ENCODE results near the gene DPYSL3. TPM values are rescaled to one million over a fixed set of nuclear protein-coding genes. Genes with fewer than 3 reads are reported as not detected.

The DPYSL3 gene
- total RNA-seq, 1 experiment from 2014 or later, result 17.2 TPM

GRCh38 chr5:147436596-147436995 lies 73.3 kb downstream of the DPYSL3 start:
- ATAC-seq (no peak), DNase-seq (ENCODE audit: low read depth, low spot score) (no peak)
- Histone ChIP-seq H3K4me3 (replicated peaks in 1 of 2; ENCODE audit: low read depth in 1 of 2, low read length in 2 of 2) (no peak overlapping the region), H3K4me2 (ENCODE audit: low read length) (no peak overlapping the region), H3K79me2 (ENCODE audit: insufficient read depth, low read length) (no peaks in the 10 kb centered on the region), H3K27me3 (ENCODE audit: insufficient read depth, low read length) (no peaks in the 10 kb centered on the region), H3K9ac (ENCODE audit: low read length) (no peak overlapping the region), H3K9me2 (ENCODE audit: insufficient read depth) (no peaks in the 10 kb centered on the region), H3K9me3 (ENCODE audit: control insufficient read depth in 1 of 2, insufficient read depth in 1 of 2, low read depth in 1 of 2, low read length in 2 of 2) (no peaks in the 10 kb centered on the region), H2AFZ (ENCODE audit: low read depth, low read length, poor library complexity, severe bottlenecking) (no peak overlapping the region), H3K4me1 (ENCODE audit: control insufficient read depth in 1 of 2, insufficient read depth in 2 of 2, low read length in 2 of 2) (peaks cover 0 to 4% of the 10 kb centered on the region in 2 experiments; a peak in 1 of 4 replicates), H4K20me1 (ENCODE audit: insufficient read depth) (no peaks in the 10 kb centered on the region), H3K27ac (ENCODE audit: low read depth, low read length) (no peak overlapping the region), H3K36me3 (ENCODE audit: control insufficient read depth in 1 of 2, insufficient read depth in 2 of 2, low read length in 2 of 2) (no peaks in the 10 kb centered on the region)
- intact Hi-C loops (cut with micrococcal nuclease), result no loop called here
- no peak for TF ChIP-seq EGR1 (IDR thresholded peaks at IDR 0.05; ENCODE audit: low read depth)
- CTCF ChIA-PET, result no interaction called here
- POLR2A ChIA-PET, result no interaction called here
- BruUV-seq (replicated peaks), result no TSS peak
- RAD21 ChIA-PET (ENCODE audit: low non-redundant PET in 1 of 2, low total read pairs in 2 of 2, uncharacterized antibody in 2 of 2, unreplicated experiment in 2 of 2), result no interaction called here

DNA sequence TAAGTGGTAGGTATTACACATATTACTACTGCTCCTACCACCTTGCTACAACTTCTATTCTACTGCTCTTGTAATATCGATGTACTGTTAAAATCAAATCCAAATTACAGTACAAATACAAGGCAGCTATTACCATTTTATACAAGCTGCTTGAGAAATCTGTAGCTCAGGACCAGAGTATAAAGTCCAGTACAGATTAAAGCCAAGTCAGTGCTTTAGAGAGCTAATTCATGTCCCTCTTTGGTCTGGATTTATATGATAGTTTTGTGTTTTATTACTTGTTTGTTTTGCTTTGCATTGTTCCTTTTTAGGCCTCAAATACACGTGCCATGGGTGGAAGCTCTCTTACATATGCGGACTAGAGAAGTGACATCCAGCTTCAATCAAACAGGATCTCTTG lies 75.8 kb downstream of the DPYSL3 start:
- Histone ChIP-seq H3K79me2 (ENCODE audit: insufficient read depth, low read length) (no peaks in the 10 kb centered on the region), H3K4me2 (ENCODE audit: low read length) (no peak overlapping the region), H3K9me2 (ENCODE audit: insufficient read depth) (no peaks in the 10 kb centered on the region), H3K27ac (ENCODE audit: low read depth, low read length) (no peak overlapping the region), H4K20me1 (ENCODE audit: insufficient read depth) (no peaks in the 10 kb centered on the region), H3K9me3 (ENCODE audit: control insufficient read depth in 1 of 2, insufficient read depth in 1 of 2, low read depth in 1 of 2, low read length in 2 of 2) (no peaks in the 10 kb centered on the region), H3K36me3 (ENCODE audit: control insufficient read depth in 1 of 2, insufficient read depth in 2 of 2, low read length in 2 of 2) (no peaks in the 10 kb centered on the region), H3K4me3 (replicated peaks in 1 of 2; ENCODE audit: low read depth in 1 of 2, low read length in 2 of 2) (no peak overlapping the region), H3K9ac (ENCODE audit: low read length) (no peak overlapping the region), H3K27me3 (ENCODE audit: insufficient read depth, low read length) (no peaks in the 10 kb centered on the region), H2AFZ (ENCODE audit: low read depth, low read length, poor library complexity, severe bottlenecking) (no peak overlapping the region), H3K4me1 (ENCODE audit: control insufficient read depth in 1 of 2, insufficient read depth in 2 of 2, low read length in 2 of 2) (no peaks in the 10 kb centered on the region)
- BruUV-seq (replicated peaks), result no TSS peak
- ChIA-PET RAD21 (ENCODE audit: low non-redundant PET in 1 of 2, low total read pairs in 2 of 2, uncharacterized antibody in 2 of 2, unreplicated experiment in 2 of 2) (no interaction called here), POLR2A (no interaction called here), CTCF (no interaction called here)
- no peak for ATAC-seq
- no peak for DNase-seq (ENCODE audit: low read depth, low spot score)
- intact Hi-C loops (cut with micrococcal nuclease), result no loop called here
- TF ChIP-seq YY1 (IDR thresholded peaks at IDR 0.05; ENCODE audit: extremely low read depth, insufficient replicate concordance, low read depth, low read length) (no peak), SRF (IDR thresholded peaks at IDR 0.05; ENCODE audit: low read depth) (no peak), EZH2 (IDR thresholded peaks at IDR 0.05) (no peak), ZBTB33 (IDR thresholded peaks at IDR 0.05; ENCODE audit: extremely low read depth, insufficient replicate concordance, low read length) (no peak)
